Activated CD8-positive, alpha-beta T cell treated with anti-CD3 and anti-CD28 coated beads for 36 hours (primary cell): ENCODE measurements around the gene LRBA. TPM values are rescaled to one million over a fixed set of nuclear protein-coding genes. Genes with fewer than 3 reads are reported as not detected.

Source experiments
- ATAC-seq: fragments of 200-7000 bp; cut with Tn5 transposase; one replicate; pipeline ENCODE4 v1.10.0; 2021; ENCODE audit warnings: mild to moderate bottlenecking, moderate library complexity
- CTCF ChIA-PET: fragments of 350-600 bp; sonication (Branson Sonifier 250); formaldehyde crosslinking; loops from one replicate; lab custom pipeline; 2021; ENCODE audit warnings: antibody characterized with exemption; lab: Charles Lee
- POLR2A ChIA-PET: fragments of 350-600 bp; sonication (Branson Sonifier 250); formaldehyde crosslinking; loops from one replicate; lab custom pipeline; 2021; ENCODE audit warnings: antibody characterized with exemption; lab: Charles Lee
- DNase-seq: peaks from one replicate; pipeline ENCODE4 v3.0.0-alpha.2; 2020
- H3K27ac Mint-ChIP-seq: one replicate; pipeline ENCODE4 v1.8.0; 2021; ENCODE audit warnings: mild to moderate bottlenecking, mixed read lengths
- H3K27me3 Mint-ChIP-seq: one replicate; pipeline ENCODE4 v1.8.0; 2021; ENCODE audit warnings: mixed read lengths
- H3K36me3 Mint-ChIP-seq: one replicate; pipeline ENCODE4 v1.8.0; 2021; ENCODE audit warnings: low read depth, mixed read lengths
- H3K4me1 Mint-ChIP-seq: one replicate; pipeline ENCODE4 v1.8.0; 2021; ENCODE audit warnings: low read depth, mixed read lengths
- H3K4me3 Mint-ChIP-seq: one replicate; pipeline ENCODE4 v1.8.0; 2021; ENCODE audit warnings: mild to moderate bottlenecking, moderate library complexity, mixed read lengths
- H3K9me3 Mint-ChIP-seq: one replicate; pipeline ENCODE4 v1.8.0; 2021; ENCODE audit warnings: mixed read lengths
- intact Hi-C: fragments of 100-400 bp; cut with micrococcal nuclease; formaldehyde crosslinking; loops from one replicate; pipeline ENCODE4 v1.10.0; 2022
- total RNA-seq, 2 experiments: library from RNA; stranded (reverse); gene quantifications; one replicate each; pipeline ENCODE4 v1.2.3, GENCODE V29; 2021
- TF ChIP-seq, protein P1 (sequence below): fragments of 200-600 bp; IDR thresholded peaks from one replicate; pipeline ENCODE4 v1.8.0; 2022; ENCODE audit warnings: antibody characterized with exemption, mild to moderate bottlenecking

Gene LRBA
- total RNA-seq, 2 experiments from 2014 or later, result 48.1 to 52.5 TPM

DNA sequence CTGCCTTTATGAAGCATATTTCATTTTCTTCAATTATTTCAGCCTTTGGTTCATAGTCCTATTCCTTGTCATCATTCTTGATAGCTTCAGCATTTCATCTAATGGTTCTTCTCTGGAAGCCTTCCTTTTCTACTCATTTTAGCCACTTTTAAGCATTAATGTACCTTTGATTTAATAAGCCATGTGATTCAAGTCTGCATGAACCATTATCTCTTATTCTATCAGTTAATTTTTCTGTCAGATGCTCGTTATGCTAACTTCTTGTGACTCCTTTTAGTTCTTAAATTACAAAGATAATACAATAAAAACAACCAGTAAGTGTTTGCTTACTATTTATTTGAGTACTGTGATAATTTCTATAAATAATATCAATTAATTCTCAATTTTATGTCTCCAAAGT, 643.2 kb downstream of the LRBA start:
- TF ChIP-seq, protein P1, sequence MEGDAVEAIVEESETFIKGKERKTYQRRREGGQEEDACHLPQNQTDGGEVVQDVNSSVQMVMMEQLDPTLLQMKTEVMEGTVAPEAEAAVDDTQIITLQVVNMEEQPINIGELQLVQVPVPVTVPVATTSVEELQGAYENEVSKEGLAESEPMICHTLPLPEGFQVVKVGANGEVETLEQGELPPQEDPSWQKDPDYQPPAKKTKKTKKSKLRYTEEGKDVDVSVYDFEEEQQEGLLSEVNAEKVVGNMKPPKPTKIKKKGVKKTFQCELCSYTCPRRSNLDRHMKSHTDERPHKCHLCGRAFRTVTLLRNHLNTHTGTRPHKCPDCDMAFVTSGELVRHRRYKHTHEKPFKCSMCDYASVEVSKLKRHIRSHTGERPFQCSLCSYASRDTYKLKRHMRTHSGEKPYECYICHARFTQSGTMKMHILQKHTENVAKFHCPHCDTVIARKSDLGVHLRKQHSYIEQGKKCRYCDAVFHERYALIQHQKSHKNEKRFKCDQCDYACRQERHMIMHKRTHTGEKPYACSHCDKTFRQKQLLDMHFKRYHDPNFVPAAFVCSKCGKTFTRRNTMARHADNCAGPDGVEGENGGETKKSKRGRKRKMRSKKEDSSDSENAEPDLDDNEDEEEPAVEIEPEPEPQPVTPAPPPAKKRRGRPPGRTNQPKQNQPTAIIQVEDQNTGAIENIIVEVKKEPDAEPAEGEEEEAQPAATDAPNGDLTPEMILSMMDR, result no peak

DNA sequence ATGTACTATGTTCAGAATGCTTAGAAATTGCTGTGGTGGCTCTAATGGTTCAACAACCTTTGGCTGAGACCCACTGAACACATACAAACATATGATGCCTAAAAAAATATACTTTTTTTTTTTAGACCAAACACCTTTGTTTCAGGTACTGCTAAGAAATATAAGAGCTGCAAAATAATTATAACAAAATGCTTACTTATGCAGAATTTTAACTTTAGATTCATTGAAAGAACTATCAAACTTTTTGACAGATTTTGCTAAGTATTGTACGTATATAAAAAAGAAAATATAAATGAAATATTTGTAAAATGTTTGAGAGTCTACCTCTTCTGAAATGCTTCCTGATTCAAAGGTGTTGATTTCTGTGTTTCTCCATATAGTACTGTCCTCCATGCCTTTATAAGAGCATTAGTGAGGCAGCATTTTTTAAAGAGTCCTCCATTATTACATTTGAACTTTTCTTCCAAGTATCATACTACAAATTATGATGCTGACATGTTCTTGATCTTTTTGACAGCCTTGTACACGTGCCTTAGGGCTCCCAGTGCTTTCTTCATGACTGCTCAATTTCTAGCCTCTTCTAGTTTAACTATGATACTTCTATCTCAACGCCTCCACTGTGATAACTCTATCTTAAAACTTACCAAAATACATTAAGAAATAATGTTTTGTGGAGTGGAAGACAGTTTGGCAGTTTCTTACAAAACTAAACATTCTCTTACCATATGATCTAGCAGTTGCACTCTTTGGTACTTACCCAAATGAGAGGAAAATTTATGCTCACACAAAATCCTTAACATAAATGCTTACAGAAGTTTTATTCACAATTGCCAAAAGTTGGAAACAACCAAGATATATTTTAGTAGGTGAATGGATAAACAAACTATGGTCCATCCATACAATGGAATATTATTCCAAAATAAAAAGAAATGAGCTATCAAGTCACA, 645.4 kb downstream of the LRBA start:
- H3K9me3 Mint-ChIP-seq, result peaks cover 2% of the 10 kb centered on the region
- TF ChIP-seq, protein P1, result no peak
- ChIA-PET POLR2A (no interaction called here), CTCF (no interaction called here)
- H3K36me3 Mint-ChIP-seq, result peaks cover 2% of the 10 kb centered on the region
- DNase-seq (no peak), ATAC-seq (no peak)
- peaks cover 9% of the 10 kb centered on the region for H3K4me1 Mint-ChIP-seq
- intact Hi-C loops, result no loop called here
- H3K27me3 Mint-ChIP-seq, result no peaks in the 10 kb centered on the region
- H3K27ac Mint-ChIP-seq, result no peak overlapping the region
- H3K4me3 Mint-ChIP-seq, result no peak overlapping the region

More for the DNA sequence above, 643.2 kb downstream of the LRBA start:
- Mint-ChIP-seq H3K27me3 (no peaks in the 10 kb centered on the region), H3K4me1 (peaks cover 3% of the 10 kb centered on the region), H3K4me3 (no peak overlapping the region), H3K27ac (no peak overlapping the region), H3K9me3 (peaks cover 2% of the 10 kb centered on the region), H3K36me3 (peaks cover 5% of the 10 kb centered on the region)
- ATAC-seq (no peak), DNase-seq (no peak)
- CTCF ChIA-PET, result no interaction called here
- intact Hi-C loops, result no loop called here
- POLR2A ChIA-PET, result no interaction called here

DNA sequence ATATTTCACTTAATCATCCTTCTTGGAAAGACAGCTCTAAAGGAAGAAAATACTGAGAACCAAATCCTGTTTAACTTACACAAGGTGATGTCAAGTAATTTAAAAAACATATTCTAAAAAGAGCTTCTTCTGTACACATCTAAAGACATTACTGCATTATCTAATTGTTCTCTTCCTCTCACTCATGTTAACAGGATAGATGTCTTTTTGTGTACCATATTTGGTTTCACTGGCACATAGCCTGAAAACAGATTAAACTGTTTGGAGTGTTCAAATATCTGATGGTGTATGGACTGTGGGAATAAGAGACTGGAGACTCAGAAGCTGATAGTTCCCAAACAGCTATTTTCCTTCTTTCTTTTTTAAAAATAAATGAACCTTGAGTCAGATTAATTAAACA, 646.4 kb downstream of the LRBA start:
- no peak for DNase-seq
- peaks cover 16% of the 10 kb centered on the region for H3K4me1 Mint-ChIP-seq
- no peak for ATAC-seq
- ChIA-PET CTCF (no interaction called here), POLR2A (no interaction called here)
- peaks cover 2% of the 10 kb centered on the region for H3K9me3 Mint-ChIP-seq
- no peaks in the 10 kb centered on the region for H3K27me3 Mint-ChIP-seq
- no peak overlapping the region for H3K27ac Mint-ChIP-seq
- TF ChIP-seq, protein P1, result no peak
- H3K36me3 Mint-ChIP-seq, result no peaks in the 10 kb centered on the region
- intact Hi-C loops, result no loop called here
- H3K4me3 Mint-ChIP-seq, result no peak overlapping the region

DNA sequence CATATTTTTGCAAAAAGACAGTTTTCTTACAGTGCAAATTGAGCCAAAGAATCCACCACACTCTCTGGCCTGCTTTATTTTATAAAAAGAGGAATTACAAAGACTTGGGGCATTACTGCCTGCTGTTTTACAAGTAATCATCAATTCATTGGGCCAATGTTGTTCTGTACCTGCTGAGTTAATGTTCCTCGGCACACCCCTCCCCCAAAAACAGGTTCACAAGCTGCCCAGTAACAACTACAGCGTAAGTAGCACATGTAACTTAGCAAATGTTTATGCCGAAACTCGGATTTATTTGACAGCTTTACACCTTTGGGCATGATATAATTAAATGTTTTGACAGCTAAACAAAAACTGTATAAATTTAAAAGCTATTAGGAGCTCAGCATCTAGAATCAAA, 647.8 kb downstream of the LRBA start:
- Mint-ChIP-seq H3K4me3 (no peak overlapping the region), H3K9me3 (no peaks in the 10 kb centered on the region), H3K27ac (no peak overlapping the region), H3K4me1 (peaks cover 16% of the 10 kb centered on the region), H3K27me3 (no peaks in the 10 kb centered on the region), H3K36me3 (no peaks in the 10 kb centered on the region)
- no peak for ATAC-seq
- TF ChIP-seq, protein P1, result no peak
- POLR2A ChIA-PET, result no interaction called here
- CTCF ChIA-PET, result no interaction called here
- intact Hi-C loops, result no loop called here
- DNase-seq, result no peak

DNA sequence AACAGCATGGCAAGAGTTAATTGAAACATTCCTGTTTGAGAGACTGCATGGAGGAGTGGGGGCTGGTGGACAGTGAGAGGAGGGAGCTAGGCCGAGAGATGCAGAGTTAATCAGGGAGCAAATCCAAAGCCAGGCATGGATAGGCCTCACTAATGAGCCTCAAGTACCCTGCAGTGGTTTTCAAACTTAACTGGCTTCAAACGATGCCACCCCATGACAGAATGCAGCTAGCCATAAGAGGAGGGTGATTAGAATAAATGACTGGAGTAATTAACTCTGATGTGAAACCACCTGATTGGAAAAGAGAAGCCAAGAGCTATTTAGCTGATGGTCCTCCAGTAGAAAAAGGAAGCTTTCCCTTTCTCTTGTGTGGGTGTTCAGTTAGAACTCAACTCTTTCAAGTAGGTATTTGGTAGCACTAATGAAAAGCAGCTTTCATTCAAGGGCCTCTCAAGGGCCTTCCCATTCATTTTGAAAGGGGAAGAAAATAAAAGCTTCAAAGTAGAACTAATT, 648.5 kb downstream of the LRBA start:
- intact Hi-C loops, result no loop called here
- peaks cover 16% of the 10 kb centered on the region for H3K4me1 Mint-ChIP-seq
- DNase-seq (no peak), ATAC-seq (no peak)
- ChIA-PET CTCF (interaction anchor here (0.7 kb wide), 1 partner anchor 11 kb away, joined by 3 read pairs; no protein-coding TSS in a partner anchor), POLR2A (no interaction called here)
- H3K27ac Mint-ChIP-seq, result no peak overlapping the region
- no peaks in the 10 kb centered on the region for H3K9me3 Mint-ChIP-seq
- TF ChIP-seq, protein P1, result no peak
- H3K27me3 Mint-ChIP-seq, result no peaks in the 10 kb centered on the region
- no peak overlapping the region for H3K4me3 Mint-ChIP-seq
- H3K36me3 Mint-ChIP-seq, result no peaks in the 10 kb centered on the region
